Motor neuron (in vitro differentiated cells): ENCODE data around the gene CD300LB. TPM values are rescaled to one million over a fixed set of nuclear protein-coding genes. Genes with fewer than 3 reads are reported as not detected.
"Not testable (repeated sequence)": the region's sequence is repeated elsewhere in the genome, so short reads cannot be mapped to it uniquely, and the experiment has no call there.

Experiments
- ATAC-seq, 8 experiments: fragments of 200-7000 bp; cut with Tn5 transposase; replicated peaks in 6 of 8; 2 replicates each; pipeline ENCODE4 v1.8.0; 2021; ENCODE audit warnings: mild to moderate bottlenecking in 8 of 8, moderate library complexity in 8 of 8
- H3K27ac ChIP-seq, 2 donors: fragments of 250-450 bp; sonication (Bioruptor Pico); 2 replicates each; pipeline ENCODE4 v1.9.0; 2021; ENCODE audit warnings: antibody characterized with exemption in 2 of 2, mild to moderate bottlenecking in 2 of 2, moderate library complexity in 1 of 2
- H3K4me1 ChIP-seq, 2 donors: fragments of 250-450 bp; sonication (Bioruptor Pico); replicated peaks in 1 of 2; 2 replicates each; pipeline ENCODE4 v1.6.1; 2021; ENCODE audit warnings: antibody characterized with exemption in 2 of 2, mild to moderate bottlenecking in 2 of 2, moderate library complexity in 1 of 2
- H3K4me3 ChIP-seq, 5 donors: fragments of 250-450 bp; sonication (Bioruptor Pico); 2 replicates each; pipeline ENCODE4 v1.9.0; 2021; ENCODE audit warnings: antibody characterized with exemption in 5 of 5, mild to moderate bottlenecking in 5 of 5, moderate library complexity in 4 of 5
- WGBS, 10 experiments: fragments of 450-650 bp; shearing (Covaris generic); methylation state at CpG; one replicate each; pipeline ENCODE4 v1.0.0; 2022; 5-methylcytosine and 5-hydroxymethylcytosine counted together
- in situ Hi-C, 9 experiments: fragments of 400-800 bp; cut with MboI; loops; one replicate each; pipeline ENCODE4 v1.15.0; 2021; ENCODE audit warnings: low sequenced_read_pairs in 9 of 9, low pct_unique_long_range_greater_than_20kb in 2 of 9; ENCODE audit not compliant: unreplicated experiment in 9 of 9
- total RNA-seq, 8 experiments: library from RNA; unstranded; fragments of 300-600 nt; gene quantifications; 2 replicates each; pipeline versions ENCODE4 v1.2.3 to v1.2.4, GENCODE V29; 2022

The CD300LB gene
- total RNA-seq, 8 experiments from 2014 or later, result 0.08 to 1.3 (median 0.29) TPM; not detected in 2

GRCh38 chr17:74497471-74497870, 33.8 kb downstream of the CD300LB start:
- Histone ChIP-seq H3K4me3 (no peak overlapping the region), H3K4me1 (no peaks in the 10 kb centered on the region), H3K27ac (no peak overlapping the region)
- no peak for ATAC-seq
- 0 to 83% (median 63%) methylated on average over 1 to 5 of the region's 5 CpGs; no CpG with 5 or more reads in 3 of the 10 experiments for WGBS, 10 experiments
- in situ Hi-C loops, result no loop called here

- H3K27ac ChIP-seq, result no peak overlapping the region
- H3K4me3 ChIP-seq, result no peak overlapping the region
- in situ Hi-C loops, result no loop called here
- H3K4me1 ChIP-seq, result no peaks in the 10 kb centered on the region
- WGBS, 10 experiments, result 0 to 40% (median 0%) methylated on average over 1 to 9 of the region's 11 CpGs; no CpG with 5 or more reads in 4 of the 10 experiments
- peak; percentile 40 to 94 (median 76) for ATAC-seq
Observed at GRCh38 chr17:74493331-74493833, 37.9 kb downstream of the CD300LB start.

DNA sequence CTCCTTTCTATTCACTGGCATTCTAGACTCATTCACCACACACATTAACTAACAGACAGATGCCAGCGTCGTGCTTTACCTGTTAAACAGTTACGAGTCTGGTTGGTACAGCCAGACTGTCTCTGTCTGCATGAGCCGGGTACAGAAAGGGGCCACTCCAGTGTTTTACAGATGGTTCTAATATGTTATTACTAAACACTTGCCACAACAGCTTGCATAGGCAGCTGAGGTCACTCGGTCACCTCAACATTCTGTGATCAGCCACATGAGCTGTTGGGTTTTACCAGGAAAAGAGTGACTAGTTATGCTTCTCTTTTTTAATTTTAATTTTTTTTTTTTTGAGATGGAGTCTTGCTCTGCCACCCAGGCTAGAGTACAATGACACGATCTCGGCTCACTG, 39.6 kb downstream of the CD300LB start:
- H3K27ac ChIP-seq, result no peak overlapping the region
- WGBS, 10 experiments, result 0 to 100% (median 86%) methylated on average over 1 to 7 of the region's 7 CpGs; no CpG with 5 or more reads in 1 of the 10 experiments
- H3K4me3 ChIP-seq, result no peak overlapping the region
- in situ Hi-C loops, result no loop called here
- H3K4me1 ChIP-seq, result no peaks in the 10 kb centered on the region
- ATAC-seq, result no peak

DNA sequence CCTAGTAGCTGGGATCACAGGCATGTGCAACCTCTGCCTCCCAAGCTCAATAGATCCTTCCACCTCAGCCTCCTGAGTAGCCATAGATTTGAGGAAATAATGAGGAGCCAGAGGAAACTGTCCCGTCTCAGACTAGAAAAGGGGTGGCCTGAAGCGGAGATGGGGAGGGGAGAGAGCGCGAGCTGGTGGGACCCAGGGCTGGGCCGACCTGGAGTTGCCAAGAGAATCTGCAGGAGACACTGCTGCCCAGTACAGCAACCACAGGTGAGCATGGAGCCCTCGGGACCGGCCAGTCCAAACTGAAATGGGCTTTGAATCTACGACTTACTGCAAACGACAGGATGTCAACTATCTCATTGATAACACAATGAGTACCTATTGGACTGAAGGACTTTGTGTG, 40.6 kb downstream of the CD300LB start:
- H3K4me1 ChIP-seq, result no peaks in the 10 kb centered on the region
- H3K4me3 ChIP-seq, result no peak overlapping the region
- no peak overlapping the region for H3K27ac ChIP-seq
- ATAC-seq, result no peak
- WGBS, 10 experiments, result 20 to 100% (median 84%) methylated on average over 1 to 6 of the region's 9 CpGs; no CpG with 5 or more reads in 6 of the 10 experiments
- in situ Hi-C loops, result no loop called here

DNA sequence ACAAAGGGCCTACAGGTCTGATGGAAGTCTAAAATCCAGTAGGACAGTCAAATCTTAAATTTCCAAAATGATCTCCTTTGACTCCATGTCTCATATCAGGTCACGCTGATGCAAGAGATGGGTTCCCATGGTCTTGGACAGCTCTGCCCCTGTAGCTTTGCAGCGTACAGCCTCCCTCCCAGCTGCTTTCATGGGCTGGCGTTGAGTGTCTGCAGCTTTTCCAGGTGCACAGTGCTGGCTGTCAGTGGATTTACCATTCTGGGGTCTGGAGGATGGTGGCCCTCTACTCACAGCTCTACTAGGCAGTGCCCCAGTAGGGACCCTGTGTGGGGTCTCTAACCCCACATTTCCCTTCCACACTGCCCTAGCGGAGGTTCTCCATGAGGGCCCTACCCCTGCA, 43.0 kb downstream of the CD300LB start:
- ATAC-seq, H3K4me1 ChIP-seq, H3K27ac ChIP-seq, in situ Hi-C loops, H3K4me3 ChIP-seq: not testable (repeated sequence)
- WGBS, 10 experiments, result 40 to 100% (median 74%) methylated on average over 1 to 3 of the region's 4 CpGs; no CpG with 5 or more reads in 5 of the 10 experiments

DNA sequence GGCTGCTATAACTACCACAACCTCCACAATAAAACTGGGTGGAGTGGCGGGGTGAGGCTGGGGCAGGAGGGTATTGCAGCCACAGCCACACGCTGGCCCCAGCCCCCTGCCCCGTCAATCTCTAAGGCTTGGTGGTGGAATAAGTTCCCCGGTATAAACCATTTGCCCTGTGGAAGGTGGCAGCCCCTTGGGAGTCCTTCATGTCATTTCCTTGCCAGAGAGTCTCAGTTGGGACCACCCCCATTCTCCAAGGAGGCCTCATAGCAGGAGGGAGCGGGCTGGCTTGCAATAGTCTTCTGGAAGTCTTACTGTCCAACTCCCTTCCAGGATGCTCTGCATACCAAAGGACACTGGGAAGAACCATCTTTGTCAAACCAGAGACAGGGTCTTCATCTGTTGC, 45.4 kb downstream of the CD300LB start:
- no peak for ATAC-seq
- Histone ChIP-seq H3K27ac (no peak overlapping the region), H3K4me3 (no peak overlapping the region), H3K4me1 (no peaks in the 10 kb centered on the region)
- in situ Hi-C loops, result no loop called here
- 75% methylated on average over 4 of the region's 5 CpGs; no CpG with 5 or more reads in 9 of the 10 experiments for WGBS, 10 experiments

DNA sequence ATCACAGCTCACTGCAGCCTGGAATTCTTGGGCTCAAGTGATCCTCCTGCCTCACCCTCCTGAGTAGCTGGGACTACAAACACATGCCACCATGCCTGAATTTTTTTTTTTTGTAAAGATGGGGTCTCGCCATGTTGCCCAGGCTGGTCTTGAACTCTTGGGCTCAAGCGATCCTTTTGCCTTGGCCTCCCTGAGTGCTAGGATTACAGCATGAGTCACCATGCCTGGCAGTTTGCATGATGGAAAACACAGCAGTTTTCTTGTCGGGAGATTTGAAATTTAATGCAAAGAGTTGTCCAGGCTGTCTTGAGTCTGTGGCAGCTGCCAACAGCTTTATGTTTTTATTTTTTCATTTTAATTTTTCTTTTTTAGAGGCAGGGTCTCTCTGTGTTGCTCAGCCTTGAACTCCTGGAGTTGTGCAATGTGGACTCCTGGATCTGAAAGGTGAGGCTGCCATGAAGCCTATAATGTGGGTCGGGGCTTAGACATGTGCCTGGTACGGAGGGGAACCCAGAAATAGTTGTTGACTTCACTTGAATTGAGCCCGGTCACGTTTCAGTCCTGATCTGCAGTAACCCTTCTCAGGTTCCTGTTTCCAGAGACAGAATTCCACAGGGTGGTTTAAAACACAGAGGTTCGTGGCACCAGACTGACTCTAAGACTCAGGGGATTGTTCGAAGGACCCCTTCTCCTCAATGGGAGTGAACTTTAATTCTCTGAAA, 46.1 kb downstream of the CD300LB start:
- Histone ChIP-seq H3K4me1 (no peaks in the 10 kb centered on the region), H3K27ac (no peak overlapping the region), H3K4me3 (no peak overlapping the region)
- 15 to 90% (median 62%) methylated on average over 1 to 9 of the region's 9 CpGs; no CpG with 5 or more reads in 1 of the 10 experiments for WGBS, 10 experiments
- in situ Hi-C loops, result no loop called here
- peak in 1 of 8 experiments; percentile 40 for ATAC-seq

- ATAC-seq, result no peak
- Histone ChIP-seq H3K4me1 (no peaks in the 10 kb centered on the region), H3K27ac (no peak overlapping the region), H3K4me3 (no peak overlapping the region)
- in situ Hi-C loops, result no loop called here
- WGBS, 10 experiments, result 15 to 100% (median 49%) methylated on average over 1 to 5 of the region's 9 CpGs; no CpG with 5 or more reads in 4 of the 10 experiments
Observed at GRCh38 chr17:74484066-74484465, 47.2 kb downstream of the CD300LB start.

DNA sequence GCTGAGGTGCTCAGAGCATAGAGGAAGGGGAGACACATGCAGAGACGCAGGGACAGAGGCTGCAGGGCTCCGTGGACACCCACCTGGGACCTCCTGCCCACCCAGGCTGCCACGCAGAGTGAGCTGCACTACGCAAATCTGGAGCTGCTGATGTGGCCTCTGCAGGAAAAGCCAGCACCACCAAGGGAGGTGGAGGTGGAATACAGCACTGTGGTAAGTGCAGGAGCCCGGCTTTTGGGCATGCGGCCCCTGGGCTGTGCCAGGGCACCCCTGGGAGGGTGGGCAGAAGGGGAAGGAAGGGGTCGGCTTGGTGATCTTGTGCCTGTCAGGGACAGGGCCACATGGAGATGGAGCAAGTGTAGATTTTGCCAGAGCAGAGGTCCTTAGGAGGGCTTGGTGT, 49.7 kb downstream of the CD300LB start:
- 50 to 80% (median 70%) methylated on average over 1 to 2 of the region's 7 CpGs; no CpG with 5 or more reads in 7 of the 10 experiments for WGBS, 10 experiments
- no peak for ATAC-seq
- in situ Hi-C loops, result no loop called here

GRCh38 chr17:74480290-74480689, 51.0 kb downstream of the CD300LB start:
- H3K4me1 ChIP-seq, result no peaks in the 10 kb centered on the region
- peak in 1 of 8 experiments; percentile 6 for ATAC-seq
- H3K27ac ChIP-seq, result no peak overlapping the region
- in situ Hi-C loops, result no loop called here
- 0 to 78% (median 29%) methylated on average over 1 to 4 of the region's 8 CpGs; no CpG with 5 or more reads in 6 of the 10 experiments for WGBS, 10 experiments
- no peak overlapping the region for H3K4me3 ChIP-seq

More for the DNA sequence above, 49.7 kb downstream of the CD300LB start:
- Histone ChIP-seq H3K4me3 (no peak overlapping the region), H3K4me1 (no peaks in the 10 kb centered on the region), H3K27ac (no peak overlapping the region)

DNA sequence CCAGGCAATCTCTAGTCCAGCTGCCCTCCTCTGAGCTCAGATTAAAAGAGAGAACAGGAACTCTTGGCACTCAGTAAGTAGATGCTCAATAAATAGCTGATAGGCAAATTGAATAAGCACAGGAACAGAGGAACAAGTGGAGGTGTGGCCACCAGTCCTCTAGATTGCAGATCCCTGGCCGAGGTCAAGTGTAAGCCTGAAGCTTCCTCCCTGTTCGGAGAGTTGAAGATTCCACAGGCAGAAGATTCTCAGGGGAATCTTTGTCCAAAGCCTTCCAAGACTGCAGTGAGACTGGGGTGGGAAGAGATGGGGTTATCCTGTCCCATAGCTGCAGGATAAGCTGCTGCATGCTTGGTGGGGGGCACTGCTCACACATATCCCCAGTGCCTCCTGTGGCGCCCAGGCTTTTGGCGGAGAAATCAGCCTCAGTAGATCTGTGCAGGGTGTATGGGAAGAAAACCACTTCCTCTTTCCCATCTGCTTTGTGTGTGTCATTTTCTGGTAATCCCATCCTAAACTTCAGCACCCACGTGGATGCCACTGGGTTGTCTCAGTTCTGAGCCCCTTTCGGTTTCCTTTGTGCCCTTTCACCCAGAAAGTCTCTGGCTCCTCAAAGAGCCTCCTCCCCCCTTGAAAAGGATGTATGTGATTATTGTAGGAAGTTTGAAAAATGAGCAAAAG, 52.7 kb downstream of the CD300LB start:
- no peak overlapping the region for H3K27ac ChIP-seq
- in situ Hi-C loops, result no loop called here
- H3K4me3 ChIP-seq, result no peak overlapping the region
- ATAC-seq, result no peak
- 0 to 100% (median 27%) methylated on average over 1 to 6 of the region's 6 CpGs; no CpG with 5 or more reads in 3 of the 10 experiments for WGBS, 10 experiments
- no peaks in the 10 kb centered on the region for H3K4me1 ChIP-seq

DNA sequence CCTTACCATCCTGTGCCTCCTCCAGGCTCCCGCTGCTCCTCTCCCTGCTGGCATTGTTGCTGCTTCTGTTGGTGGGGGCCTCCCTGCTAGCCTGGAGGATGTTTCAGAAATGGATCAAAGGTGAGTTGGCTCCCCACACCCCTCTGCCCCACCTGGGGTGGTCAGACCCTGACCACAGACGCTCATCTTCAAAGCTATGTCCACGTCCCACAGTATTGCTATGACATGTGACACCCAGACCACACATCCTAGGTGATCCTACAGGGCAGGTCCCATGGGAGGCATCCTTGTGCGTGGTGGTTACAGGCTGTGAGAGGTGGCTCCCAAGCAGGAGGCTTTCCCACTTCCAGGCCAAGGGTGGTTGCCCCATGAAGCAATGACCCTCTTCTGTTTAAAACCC, 53.9 kb downstream of the CD300LB start:
- in situ Hi-C loops, result no loop called here
- ATAC-seq, result no peak
- H3K4me3 ChIP-seq, result no peak overlapping the region
- 33 to 100% (median 86%) methylated on average over 1 to 2 of the region's 4 CpGs; no CpG with 5 or more reads in 3 of the 10 experiments for WGBS, 10 experiments
- no peak overlapping the region for H3K27ac ChIP-seq
- no peaks in the 10 kb centered on the region for H3K4me1 ChIP-seq

DNA sequence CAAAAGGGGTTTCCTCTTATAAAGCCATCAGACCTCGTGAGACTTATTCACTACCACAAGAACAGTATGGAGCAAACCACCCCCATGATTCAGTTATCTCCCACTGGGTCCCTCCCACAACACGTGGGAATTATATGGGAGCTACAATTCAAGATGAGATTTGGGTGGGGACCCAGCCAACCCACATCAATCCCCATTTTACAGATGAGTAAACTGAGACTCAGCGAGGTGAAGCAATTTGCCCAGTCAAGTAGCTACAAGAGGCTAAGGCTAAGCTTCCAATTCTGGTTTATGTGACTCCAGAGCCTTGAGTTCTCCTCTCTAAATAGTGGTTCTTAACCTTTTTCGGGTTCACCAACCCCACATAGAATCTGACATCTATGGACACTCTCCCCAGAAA, 56.1 kb downstream of the CD300LB start:
- WGBS, 10 experiments, result 0 to 100% (median 78%) methylated on average over 1 to 3 of the region's 4 CpGs
- no peaks in the 10 kb centered on the region for H3K4me1 ChIP-seq
- no peak overlapping the region for H3K27ac ChIP-seq
- H3K4me3 ChIP-seq, result no peak overlapping the region
- in situ Hi-C loops, result no loop called here
- no peak for ATAC-seq
